HCEC 1CT (cell line): ENCODE measurements around the gene TNIK.

Experiments
- DNase-seq: peaks from one replicate; pipeline ENCODE4 v3.0.0-alpha.2; 2017

TNIK gene

DNA sequence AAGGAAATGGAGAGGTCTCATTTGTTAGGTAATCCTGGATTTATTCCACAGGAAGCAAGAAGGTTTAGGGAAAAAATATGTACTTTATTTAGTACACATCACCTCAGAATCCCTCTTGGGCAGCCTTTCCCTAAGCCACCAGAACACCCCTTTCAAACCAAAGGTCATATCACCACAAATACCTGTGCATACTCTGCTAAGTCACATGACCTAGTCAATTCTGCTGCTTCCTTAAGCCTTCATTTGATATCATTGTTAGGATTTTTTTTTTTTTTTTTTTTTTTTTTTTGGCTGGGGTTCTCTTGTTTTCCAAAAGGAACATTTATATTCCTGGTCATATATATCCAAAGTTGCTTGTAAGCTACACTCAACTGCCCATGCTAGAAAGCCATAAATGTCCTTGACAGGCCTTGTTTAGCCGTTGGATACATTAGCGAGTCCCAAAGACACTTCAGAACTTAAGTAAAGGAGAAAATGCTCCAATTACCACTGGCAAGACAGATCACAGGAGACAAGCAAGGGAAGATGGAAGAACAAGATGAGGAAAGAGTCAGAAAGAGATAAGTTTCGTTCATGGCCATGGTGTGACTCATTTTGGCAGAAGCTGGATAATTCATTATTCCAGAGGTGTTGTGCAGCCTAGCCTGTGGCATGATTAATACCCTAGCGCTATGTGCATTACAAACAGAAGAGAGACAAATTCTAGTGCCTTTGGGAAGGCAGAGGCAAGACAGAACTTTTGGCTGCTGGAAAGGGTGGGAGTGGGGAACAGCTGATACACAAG is 278.1 kb downstream of the TNIK start:
- peak; percentile 62 for DNase-seq

DNA sequence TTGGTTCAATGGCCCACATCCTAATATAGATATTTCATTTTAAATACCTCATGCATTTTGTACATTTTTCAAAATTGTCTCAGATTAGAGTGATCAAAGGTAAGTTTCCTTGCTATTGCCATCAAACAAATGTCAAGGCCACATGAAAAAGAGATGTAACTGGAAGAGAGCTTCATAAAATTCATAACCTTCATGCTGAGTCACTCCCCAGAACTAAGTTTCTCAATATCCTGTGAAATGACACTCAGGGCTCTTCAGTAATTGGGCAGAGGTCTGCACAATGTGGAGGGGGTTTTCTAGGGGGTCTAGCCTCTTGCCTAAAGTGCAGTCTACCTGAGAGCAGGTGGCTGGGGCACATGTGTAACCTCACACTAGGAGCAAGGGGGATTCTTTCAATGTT is 281.5 kb downstream of the TNIK start:
- DNase-seq, result no peak

GRCh38 chr3:171177553-171177952 is 282.7 kb downstream of the TNIK start:
- no peak for DNase-seq

DNA sequence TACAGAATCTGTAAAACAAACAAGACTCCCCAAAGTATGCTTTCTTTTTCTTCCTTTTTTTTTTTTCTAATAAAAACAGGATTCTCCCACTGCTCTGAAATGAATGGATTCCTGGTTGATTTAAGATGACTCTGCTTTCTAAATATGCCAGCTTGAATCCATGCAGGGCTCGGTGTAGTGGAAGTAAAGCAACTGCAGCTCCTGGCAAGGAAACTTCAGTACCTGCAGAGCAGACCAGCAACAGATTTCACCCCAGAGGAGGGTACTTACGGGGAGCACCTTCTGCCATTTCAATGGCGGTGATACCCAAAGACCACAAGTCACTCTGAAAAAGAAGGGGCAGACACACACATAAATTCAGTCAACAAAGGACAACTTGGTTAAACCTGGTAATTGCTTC is 283.1 kb downstream of the TNIK start:
- no peak for DNase-seq

DNA sequence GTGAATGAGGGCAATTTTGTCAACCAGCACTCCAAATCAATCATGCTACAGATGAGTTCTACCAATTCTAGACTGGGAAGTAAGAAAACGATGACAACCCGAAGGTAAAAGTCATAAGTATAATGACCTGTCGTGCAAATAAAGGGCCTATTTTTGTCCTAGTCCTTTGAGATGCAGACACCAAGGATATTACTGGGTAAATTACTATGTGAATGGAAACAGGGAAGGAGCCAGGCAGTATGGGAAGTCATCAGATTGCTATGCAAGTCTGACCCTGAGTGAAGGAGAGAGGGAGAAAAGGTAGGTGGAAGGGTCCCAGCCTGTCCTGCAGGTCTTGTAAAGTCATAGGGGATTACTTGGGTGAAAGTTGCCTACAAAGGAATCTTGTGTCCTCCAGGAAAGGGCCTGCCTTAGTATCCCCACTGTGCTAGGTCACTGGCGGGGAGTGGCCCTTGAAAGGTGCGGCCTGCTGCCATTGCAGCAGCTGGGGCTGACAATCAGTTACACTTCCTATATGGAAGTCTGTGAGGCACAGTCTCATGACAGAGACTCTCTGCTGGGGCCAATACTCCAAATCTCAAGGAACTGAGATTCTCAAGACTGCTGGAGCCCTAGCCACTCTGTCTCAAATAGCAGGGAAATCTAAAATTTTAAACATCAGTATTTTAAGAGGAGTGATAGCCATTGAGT is 283.8 kb downstream of the TNIK start:
- DNase-seq, result no peak

DNA sequence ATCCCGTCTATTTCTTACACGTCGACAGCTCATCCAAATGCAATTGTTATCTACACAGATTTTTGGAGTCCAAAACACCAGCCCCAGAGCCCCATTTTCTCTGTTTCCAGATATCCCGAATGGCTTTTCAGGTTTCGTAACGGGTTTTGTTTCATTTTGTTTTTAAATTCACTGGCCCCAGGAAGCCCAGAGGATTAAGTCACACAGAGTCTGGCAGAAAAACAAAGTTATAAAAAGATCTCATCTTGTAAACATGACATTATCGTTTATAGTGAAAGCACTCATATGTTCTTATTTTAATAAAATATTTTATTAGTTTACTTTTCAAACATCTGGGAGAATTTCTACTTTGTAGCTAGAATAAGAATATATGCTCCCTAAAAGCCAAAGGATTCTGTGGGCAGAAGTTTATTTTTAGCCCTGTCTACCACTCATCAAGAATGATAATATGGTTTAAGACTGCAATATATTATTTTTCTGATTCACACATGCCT is 284.4 kb downstream of the TNIK start:
- peak; percentile 76 for DNase-seq

- DNase-seq, result no peak
Observed at GRCh38 chr3:171173736-171174135, 286.5 kb downstream of the TNIK start.

DNA sequence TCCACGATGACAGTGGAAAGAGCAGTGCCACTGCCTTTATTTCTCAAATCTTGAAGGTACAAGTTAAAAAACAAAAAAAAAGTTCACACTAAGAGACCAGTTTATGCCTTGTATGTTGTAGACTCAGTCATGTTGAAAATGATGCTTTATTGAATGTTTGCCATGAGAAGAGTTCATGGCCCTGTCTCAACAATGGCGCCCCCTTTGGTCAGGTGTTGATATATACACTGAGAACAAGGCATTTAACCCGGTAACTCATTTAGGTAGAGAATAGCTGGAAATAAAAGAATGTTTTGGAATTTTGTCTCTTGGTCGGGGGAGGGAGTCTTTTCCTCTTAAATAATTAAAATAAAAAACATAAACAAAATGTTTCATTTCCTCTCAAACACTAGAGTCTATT is 288.1 kb downstream of the TNIK start:
- DNase-seq, result no peak

- DNase-seq, result no peak
Observed at GRCh38 chr3:171169866-171170265, 290.3 kb downstream of the TNIK start.

DNA sequence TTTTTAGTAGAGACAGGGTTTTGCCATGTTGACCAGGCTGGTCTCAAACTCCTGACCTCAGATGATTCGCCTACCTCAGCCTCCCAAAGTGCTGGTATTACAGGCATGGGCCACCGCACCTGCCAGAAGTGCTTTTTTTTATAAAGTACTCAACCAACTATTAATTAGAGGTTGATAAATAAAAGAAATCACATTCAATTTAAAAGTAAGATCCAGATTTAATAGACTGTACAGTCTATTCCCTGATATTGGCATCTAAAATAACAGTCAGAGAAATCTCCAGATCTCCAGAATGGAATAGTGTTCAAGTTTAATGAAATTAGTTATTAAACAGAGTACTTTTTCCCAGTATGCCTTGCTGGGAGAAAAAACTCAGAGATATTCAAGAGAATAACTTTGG is 290.8 kb downstream of the TNIK start:
- DNase-seq, result no peak

DNA sequence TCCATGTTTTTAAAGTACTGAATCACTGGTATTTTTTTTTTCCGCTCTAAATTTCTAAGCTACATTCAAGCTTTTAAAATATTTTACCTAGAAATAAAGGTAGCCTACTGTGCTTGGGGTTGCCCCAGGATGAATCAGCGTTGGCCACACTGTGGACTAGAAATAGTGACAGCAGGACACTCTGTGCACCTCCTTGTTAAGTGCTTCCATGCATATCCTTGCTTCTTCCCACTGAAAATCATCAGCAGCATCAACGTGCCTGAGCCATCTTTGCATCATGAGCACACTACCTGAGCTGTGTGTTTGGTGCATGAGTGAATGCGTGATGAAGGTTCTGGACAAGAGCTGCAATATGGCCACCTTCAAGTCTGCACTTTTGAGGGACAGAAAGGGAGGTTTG is 291.7 kb downstream of the TNIK start:
- DNase-seq, result no peak

GRCh38 chr3:171168086-171168485 is 292.1 kb downstream of the TNIK start:
- DNase-seq, result peak; percentile 29

- DNase-seq, result peak; percentile 15
Observed at GRCh38 chr3:171165983-171166382, 294.2 kb downstream of the TNIK start.

DNA sequence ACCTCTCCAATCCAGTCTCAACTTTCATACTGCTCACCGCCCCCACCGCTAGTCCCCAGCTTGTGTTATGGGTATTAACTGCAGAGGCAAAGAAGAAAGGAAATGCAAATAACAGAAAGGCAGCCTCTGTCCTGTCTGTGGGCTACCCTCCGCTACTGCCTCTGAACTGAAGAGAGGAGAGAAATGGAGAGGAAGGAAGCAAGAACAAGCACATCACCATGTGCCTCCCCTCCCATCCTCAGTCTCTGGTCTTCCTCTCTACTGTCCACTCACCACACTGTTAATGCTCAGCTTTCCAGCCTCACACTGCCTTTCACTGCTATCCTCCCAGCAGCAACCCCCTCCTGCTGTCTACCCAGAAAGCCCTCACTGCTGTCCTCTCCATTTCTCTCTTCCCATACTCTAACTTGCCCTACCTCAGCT is 294.7 kb downstream of the TNIK start:
- DNase-seq, result no peak

DNA sequence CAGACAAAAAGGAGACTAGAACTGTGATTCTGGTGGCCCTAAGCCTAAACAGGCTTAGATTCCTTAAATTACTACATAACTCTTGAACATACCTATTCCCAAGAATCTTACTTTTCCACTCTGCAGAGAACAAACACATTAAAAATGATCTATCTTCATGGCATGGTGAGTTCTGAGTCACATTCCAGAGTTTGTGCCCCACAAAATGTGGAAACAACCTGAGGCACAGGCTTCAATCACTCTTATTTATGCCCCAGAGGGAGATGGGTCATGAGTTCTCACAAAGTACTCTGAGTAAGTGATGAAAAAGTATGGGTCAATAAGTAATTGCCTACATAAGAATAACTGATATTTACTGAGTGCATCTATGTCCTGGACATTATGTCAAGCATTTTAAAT is 296.1 kb downstream of the TNIK start:
- DNase-seq, result no peak

- peak; percentile 22 for DNase-seq
Observed at GRCh38 chr3:171163101-171164066, 296.8 kb downstream of the TNIK start.

GRCh38 chr3:171160325-171160724 is 299.9 kb downstream of the TNIK start:
- peak; percentile 22 for DNase-seq

DNA sequence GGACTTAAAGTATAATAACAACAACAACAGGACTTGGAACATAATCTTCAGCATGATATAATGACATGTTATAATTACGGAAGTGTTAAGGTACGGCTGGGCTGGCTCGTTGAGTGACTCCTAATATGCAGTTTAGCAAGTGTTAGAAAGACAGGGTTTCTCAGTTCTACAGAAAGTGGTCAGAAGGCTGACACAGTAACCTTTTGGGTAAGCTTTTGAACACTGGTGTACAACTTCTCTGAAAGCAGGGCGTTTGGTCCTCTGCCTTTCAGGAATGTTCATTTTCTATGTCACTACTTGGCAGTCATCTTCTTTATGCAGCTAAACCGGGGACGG is 300.4 kb downstream of the TNIK start:
- DNase-seq, result no peak

- no peak for DNase-seq
Observed at GRCh38 chr3:171159024-171159821, 301.0 kb downstream of the TNIK start.

DNA sequence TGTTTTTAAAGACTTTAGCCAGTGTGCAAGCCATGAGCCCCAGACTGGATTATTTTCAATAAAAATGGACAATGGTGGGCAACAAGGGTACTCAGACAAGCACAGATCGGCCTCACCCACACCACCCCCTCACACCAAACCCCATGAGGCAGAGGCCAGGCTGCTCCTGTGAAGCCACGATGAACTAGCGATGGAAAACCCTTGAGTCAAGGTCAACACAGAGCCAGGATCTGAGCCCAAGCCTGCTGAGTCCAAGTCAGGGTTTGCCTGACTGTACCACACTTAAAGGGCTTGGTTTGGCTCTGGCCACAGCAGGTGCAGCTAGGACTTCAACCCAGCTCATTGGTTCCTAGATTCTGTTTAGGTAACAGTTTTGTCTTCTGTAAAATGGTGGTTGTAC is 302.2 kb downstream of the TNIK start:
- DNase-seq, result no peak

DNA sequence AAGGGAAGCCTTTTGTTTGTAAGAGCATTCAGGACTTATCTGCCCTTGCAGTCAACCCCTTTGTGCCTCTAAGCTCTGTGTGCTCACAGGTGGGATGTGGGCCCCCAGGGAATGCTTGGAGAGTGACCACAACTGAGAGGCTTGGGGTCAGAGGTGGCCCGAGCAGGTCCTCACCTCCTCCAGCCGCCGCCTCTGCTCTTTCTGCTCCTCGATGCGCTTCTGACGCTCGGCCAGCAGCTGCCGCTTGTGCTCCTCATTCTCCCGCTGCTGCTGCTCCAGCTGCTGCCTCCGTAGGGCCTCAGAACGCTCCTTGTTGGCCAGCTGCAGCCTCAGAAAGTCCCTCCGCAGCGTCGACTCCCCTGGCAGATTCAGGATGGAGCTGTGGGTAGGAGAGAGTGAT is 302.9 kb downstream of the TNIK start:
- no peak for DNase-seq

DNA sequence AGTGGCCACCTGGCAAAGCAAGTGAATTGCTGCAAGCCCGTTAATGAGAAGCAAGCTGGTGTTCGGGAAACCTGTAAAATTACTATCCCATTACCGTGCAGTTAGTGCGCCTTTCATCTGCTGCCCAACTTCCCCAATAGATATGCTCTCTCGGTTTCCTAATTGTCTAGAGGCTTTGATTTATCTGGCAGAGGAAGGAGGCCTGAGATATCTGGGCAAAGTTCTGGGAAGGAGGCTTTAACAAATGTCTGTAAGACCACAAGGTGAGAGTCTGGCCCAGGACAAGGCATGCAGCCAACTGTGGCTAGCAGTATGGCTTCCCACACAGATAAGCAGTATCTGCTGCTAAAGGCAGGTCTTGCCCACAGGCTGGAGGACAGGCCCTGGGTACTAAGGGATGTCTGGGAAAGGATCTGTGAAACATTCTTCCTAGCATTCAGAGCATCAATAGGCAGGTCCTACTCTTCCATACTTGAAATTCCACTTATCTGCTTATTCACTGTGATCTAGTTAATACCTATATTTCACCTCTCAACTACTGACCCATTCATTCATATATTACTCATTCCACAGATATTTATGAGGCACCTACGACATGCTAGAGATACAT is 303.7 kb downstream of the TNIK start:
- DNase-seq, result no peak
